Erythroblast (primary cell): ENCODE results near the gene CENPX.
"Not testable (repeated sequence)": the region's sequence is repeated elsewhere in the genome, so short reads cannot be mapped to it uniquely, and the experiment has no call there.

ENCODE experiments used
- DNase-seq, 2 experiments: peaks; one replicate each; lab custom pipeline; 2025; lab: John Stamatoyannopoulos, UW
- GATA1 ChIP-seq: IDR thresholded peaks from 2 replicates; pipeline ENCODE4 v1.6.1; 2011; ENCODE audit warnings: low read depth, mild to moderate bottlenecking, control low read depth, low read length, moderate library complexity
- POLR2A ChIP-seq: IDR thresholded peaks from 2 replicates; pipeline ENCODE4 v1.6.1; 2011; ENCODE audit warnings: mild to moderate bottlenecking, low read length

The CENPX gene

DNA sequence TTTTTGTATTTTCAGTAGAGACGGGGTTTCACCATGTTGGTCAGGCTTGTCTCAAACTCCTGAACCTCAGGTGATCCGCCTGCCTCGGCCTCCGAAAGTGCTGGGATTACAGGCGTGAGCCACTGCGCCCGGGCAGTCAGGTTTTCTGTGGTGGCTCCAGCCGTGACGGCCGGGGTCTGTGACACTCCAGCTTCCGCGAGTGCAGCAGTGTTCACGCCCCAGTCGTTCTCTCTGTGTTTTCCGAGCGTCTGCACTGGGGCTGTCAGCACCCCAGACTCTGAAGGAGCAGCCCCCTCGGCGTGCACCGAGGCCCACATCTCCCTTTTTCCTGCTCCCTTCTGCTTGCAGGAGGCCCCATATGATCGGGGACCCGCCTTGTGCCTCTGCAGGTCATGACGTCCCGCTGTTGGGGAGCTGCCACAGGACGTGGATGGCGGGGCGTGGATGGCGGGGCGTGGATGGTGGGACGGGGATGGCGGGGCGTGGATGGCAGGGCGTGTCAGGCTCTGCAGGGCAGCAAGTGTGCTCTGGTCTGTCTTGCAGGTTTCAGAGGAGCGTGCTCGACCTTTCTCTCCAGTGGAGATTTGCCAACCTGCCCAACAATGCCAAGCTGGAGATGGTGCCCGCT, 39.6 kb downstream of the CENPX start:
- TF ChIP-seq POLR2A (no peak), GATA1 (no peak)
- DNase-seq = no peak

DNA sequence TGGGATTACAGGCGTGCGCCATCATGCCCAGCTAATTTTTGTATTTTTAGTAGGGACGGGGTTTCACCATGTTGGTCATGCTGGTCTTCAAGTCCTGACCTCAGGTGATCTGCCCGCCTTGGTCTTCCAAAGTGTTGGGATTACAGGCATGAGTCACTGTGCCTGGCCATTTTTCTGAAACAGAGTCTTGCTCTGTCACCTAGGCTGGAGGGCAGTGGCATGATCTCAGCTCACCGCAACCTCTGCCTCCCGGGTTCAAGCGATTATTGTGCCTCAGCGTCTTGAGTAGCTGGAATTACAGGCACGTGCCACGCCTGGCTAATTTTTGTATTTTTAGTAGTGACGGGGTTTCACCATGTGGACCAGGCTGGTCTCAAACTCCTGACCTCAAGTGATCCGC, 41.2 kb downstream of the CENPX start:
- DNase-seq = not testable (repeated sequence)

DNA sequence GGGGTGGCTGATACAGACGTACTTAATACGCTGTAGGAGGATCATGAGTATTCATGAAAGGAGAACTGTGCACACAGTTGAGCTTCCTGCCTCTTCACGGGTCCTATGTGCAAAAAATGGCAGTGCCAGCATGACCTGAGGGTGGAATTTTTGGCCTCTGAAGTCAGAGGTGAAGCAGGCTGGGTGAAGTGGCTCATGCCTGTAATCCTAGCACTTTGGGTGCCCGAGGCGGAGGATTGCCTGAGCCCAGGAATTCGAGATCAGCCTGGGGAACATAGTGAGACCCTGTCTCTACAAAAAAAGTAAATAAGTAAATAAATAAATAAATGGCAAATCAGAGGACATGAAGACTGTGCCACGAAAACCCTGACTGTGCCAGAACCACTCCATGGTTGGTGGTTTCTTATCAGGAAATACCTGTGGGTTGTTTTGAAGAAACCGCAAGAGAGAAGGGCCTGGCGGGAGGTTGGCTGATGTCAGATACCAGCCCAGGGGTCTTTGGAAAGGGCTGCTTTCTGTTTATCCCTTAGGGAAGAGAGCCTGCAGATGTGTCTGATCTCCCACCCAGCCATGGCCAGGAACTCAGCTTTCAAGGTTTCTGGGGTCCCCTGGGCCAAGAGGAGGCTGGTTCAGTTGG, 41.9 kb downstream of the CENPX start:
- TF ChIP-seq GATA1 = no peak
- TF ChIP-seq POLR2A = no peak
- DNase-seq = no peak

GRCh38 chr17:81980122-81980521, 42.6 kb downstream of the CENPX start:
- no peak for TF ChIP-seq GATA1
- no peak for TF ChIP-seq POLR2A

GRCh38 chr17:81978524-81979298, 44.0 kb downstream of the CENPX start:
- DNase-seq = no peak
- TF ChIP-seq POLR2A (no peak), GATA1 (no peak)

More at GRCh38 chr17:81980122-81980521, 42.6 kb downstream of the CENPX start:
- DNase-seq = no peak

- no peak for TF ChIP-seq GATA1
- peak; percentile 73 for TF ChIP-seq POLR2A
- peak; percentile 95 to 98 for DNase-seq
Observed at GRCh38 chr17:81977211-81977808, 45.4 kb downstream of the CENPX start, which contains the start of gene ASPSCR1. Gene ASPSCR1, plus strand, starts transcription at chr17:81977629. Its CDS starts 18 bp downstream, at chr17:81977647.

DNA sequence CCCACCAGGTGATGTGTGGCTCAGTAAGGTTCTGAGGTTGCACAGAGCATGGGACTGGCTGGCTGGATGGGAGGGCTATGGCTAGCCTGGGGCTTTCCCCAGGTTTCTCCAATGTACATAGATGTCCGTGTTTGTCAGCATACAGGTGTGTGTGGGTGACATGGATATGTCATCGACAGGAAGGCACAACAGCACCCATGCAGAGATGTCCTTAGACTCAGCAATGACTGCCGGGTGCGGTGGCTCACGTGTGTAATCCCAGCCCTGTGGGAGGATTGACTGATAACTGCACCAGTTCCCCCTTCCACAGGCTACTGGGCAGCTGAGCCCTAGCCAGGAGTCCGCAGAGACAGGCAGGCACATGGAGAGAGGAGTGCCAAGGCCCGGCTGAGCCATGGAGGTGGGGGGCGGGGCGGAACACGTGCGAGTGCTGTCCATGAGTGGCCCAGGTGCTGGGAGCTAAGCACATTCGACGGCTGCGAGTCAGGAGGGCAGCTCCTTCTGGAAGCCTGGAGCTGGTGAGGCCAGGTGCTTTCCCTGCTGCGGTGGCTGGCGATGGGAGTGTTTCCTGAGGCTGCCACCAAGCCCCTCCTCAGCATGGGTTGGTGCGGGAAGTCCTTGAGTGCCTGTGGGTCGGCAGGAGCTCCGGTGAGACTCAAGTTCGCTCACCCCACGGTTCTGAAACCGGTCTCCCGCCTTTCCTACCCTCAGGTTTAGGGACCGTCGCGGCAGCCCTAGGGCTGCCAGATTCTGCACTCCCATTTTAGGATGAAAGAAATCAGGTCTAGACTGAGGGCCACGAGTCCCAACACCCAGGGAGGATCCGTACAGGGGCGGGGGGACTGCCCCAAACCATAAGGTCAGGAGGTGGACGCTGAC, 46.1 kb downstream of the CENPX start:
- peak; percentile 41 to 56 for DNase-seq
- TF ChIP-seq GATA1 (no peak), POLR2A (no peak)

DNA sequence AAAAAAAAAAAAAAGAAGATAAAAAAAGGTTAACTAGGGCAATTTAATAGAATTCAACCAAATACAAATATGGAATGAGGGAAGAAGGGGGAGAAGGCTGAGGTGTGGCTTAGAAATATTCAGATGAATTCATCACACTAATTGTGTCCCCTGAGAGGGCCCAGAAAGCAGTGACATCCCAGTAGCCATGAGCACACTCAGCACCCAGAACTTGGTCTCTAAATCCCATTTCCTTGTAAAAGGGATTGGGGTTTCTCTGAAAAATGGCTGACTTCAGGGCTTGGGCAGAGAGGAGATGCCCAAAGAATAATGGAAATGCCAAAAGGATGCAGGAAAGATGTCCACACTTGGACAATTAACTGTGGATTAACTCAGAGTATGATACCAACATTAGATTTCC, 49.2 kb downstream of the CENPX start:
- no peak for TF ChIP-seq GATA1
- no peak for TF ChIP-seq POLR2A
- no peak for DNase-seq

- no peak for DNase-seq
- TF ChIP-seq GATA1 (no peak), POLR2A (no peak)
Observed at GRCh38 chr17:81968850-81969812, 53.5 kb downstream of the CENPX start.
